Cardiac muscle cell (in vitro differentiated cells and primary cell): Measurements from ENCODE around the gene ZCCHC7. TPM values are rescaled to one million over a fixed set of nuclear protein-coding genes. Genes with fewer than 3 reads are reported as not detected.
"Not testable (repeated sequence)": the region's sequence is repeated elsewhere in the genome, so short reads cannot be mapped to it uniquely, and the experiment has no call there.

ENCODE experiments used
- DNase-seq, 2 donors: peaks; one replicate each; pipeline versions ENCODE4 v3.0.0 to v3.0.0-alpha.2; 2010 to 2017; ENCODE audit warnings: low read depth in 1 of 2, low spot score in 1 of 2
- H3K27ac ChIP-seq: fragments of 200-600 bp; sonication (generic); 2 replicates; pipeline ENCODE4 v1.5.1; 2016
- H3K27me3 ChIP-seq: fragments of 200-600 bp; sonication (generic); 2 replicates; pipeline ENCODE4 v1.6.0; 2016; ENCODE audit warnings: control low read depth
- H3K36me3 ChIP-seq: fragments of 200-600 bp; sonication (generic); 2 replicates; pipeline ENCODE4 v1.5.1; 2016; ENCODE audit warnings: control low read depth
- H3K4me1 ChIP-seq: fragments of 200-600 bp; sonication (generic); 2 replicates; pipeline ENCODE4 v1.8.1; 2017; ENCODE audit warnings: low read depth, mild to moderate bottlenecking, mixed run types
- H3K4me3 ChIP-seq: fragments of 200-600 bp; sonication (generic); 2 replicates; pipeline ENCODE4 v1.5.1; 2016; ENCODE audit warnings: mild to moderate bottlenecking
- H3K9me3 ChIP-seq: fragments of 200-600 bp; sonication (generic); 2 replicates; pipeline ENCODE4 v1.5.1; 2017; ENCODE audit warnings: low read depth, mild to moderate bottlenecking, control low read depth
- polyA plus RNA-seq: library from polyadenylated mRNA; unstranded; fragments of >200 nt; fragmentation: Nextera tagmentation; extraction: Ambion mirVana; gene quantifications from 2 replicates; pipeline ENCODE4 v1.2.1, GENCODE V29; 2016
- total RNA-seq: library from RNA; depleted of rRNA; stranded (reverse); fragments of >200 nt; gene quantifications from 2 replicates; pipeline ENCODE4 v1.2.3, GENCODE V29; 2016
- TF ChIP-seq, protein P1 (sequence below): IDR thresholded peaks from 2 replicates; pipeline ENCODE4 v1.5.1; 2012; ENCODE audit warnings: low read depth, mild to moderate bottlenecking, low read length

The ZCCHC7 gene
- total and polyA plus RNA-seq, 2 experiments from 2014 or later = 15.0 to 18.8 TPM

- TF ChIP-seq, protein P1, sequence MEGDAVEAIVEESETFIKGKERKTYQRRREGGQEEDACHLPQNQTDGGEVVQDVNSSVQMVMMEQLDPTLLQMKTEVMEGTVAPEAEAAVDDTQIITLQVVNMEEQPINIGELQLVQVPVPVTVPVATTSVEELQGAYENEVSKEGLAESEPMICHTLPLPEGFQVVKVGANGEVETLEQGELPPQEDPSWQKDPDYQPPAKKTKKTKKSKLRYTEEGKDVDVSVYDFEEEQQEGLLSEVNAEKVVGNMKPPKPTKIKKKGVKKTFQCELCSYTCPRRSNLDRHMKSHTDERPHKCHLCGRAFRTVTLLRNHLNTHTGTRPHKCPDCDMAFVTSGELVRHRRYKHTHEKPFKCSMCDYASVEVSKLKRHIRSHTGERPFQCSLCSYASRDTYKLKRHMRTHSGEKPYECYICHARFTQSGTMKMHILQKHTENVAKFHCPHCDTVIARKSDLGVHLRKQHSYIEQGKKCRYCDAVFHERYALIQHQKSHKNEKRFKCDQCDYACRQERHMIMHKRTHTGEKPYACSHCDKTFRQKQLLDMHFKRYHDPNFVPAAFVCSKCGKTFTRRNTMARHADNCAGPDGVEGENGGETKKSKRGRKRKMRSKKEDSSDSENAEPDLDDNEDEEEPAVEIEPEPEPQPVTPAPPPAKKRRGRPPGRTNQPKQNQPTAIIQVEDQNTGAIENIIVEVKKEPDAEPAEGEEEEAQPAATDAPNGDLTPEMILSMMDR = no peak
- no peak for DNase-seq
- Histone ChIP-seq H3K36me3 (no peaks in the 10 kb centered on the region), H3K27ac (peak overlapping the region; percentile 9), H3K4me3 (no peak overlapping the region), H3K9me3 (no peaks in the 10 kb centered on the region), H3K27me3 (no peaks in the 10 kb centered on the region), H3K4me1 (no peaks in the 10 kb centered on the region)
Observed at GRCh38 chr9:37184905-37185867, 64.8 kb downstream of the ZCCHC7 start.

- Histone ChIP-seq H3K27ac (no peak overlapping the region), H3K27me3 (no peaks in the 10 kb centered on the region), H3K36me3 (no peaks in the 10 kb centered on the region), H3K4me3 (no peak overlapping the region), H3K4me1 (peaks cover 6% of the 10 kb centered on the region), H3K9me3 (no peaks in the 10 kb centered on the region)
- TF ChIP-seq, protein P1 = no peak
- no peak for DNase-seq
Observed at GRCh38 chr9:37187292-37187691, 66.9 kb downstream of the ZCCHC7 start.

GRCh38 chr9:37187713-37188439 is 67.5 kb downstream of the ZCCHC7 start:
- TF ChIP-seq, protein P1 = no peak
- H3K27ac ChIP-seq = no peak overlapping the region
- no peak overlapping the region for H3K4me3 ChIP-seq
- DNase-seq = no peak
- H3K9me3 ChIP-seq = no peaks in the 10 kb centered on the region
- H3K36me3 ChIP-seq = no peaks in the 10 kb centered on the region
- H3K27me3 ChIP-seq = no peaks in the 10 kb centered on the region
- peaks cover 6% of the 10 kb centered on the region for H3K4me1 ChIP-seq

GRCh38 chr9:37190739-37191138 is 70.4 kb downstream of the ZCCHC7 start:
- DNase-seq, H3K27ac ChIP-seq, H3K4me3 ChIP-seq, H3K36me3 ChIP-seq, H3K9me3 ChIP-seq, H3K27me3 ChIP-seq: not testable (repeated sequence)
- peaks cover 20% of the 10 kb centered on the region for H3K4me1 ChIP-seq

DNA sequence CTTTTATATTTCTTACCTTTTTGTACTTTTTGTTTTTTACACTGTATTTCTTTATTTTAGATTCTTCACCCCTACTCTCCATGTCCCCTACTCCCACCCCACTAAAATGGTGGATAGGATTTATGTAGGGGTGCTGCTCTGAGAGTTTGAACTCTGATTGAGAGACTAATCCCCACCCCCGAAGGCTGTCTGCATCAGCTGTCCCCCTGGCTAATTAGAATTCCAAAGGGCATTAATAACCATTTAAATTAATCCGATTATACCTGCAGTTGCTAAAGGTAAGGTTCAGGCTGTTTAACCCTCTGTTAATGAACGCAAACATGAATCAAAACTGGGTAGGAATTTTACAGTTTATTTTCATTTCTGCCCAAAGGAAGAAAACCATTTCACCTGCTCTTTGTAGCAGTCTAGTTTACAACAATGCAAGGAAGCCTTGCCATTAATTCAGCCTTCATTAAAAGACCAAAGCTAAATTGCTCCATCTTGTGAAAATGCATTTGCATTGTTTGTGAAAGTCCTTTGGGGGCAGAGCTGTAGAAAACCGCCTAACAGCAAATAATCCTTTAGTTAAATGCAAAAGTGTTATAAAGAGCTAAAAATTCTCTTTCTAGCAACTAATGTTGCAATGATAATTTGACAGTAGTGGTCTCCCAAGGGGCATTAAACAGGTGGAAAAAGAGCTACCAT is 71.2 kb downstream of the ZCCHC7 start:
- Histone ChIP-seq H3K4me1 (peaks cover 28% of the 10 kb centered on the region), H3K27ac (peak overlapping the region; percentile 11), H3K9me3 (no peaks in the 10 kb centered on the region), H3K36me3 (no peaks in the 10 kb centered on the region), H3K4me3 (no peak overlapping the region), H3K27me3 (no peaks in the 10 kb centered on the region)
- TF ChIP-seq, protein P1 = no peak
- DNase-seq = no peak
